ENCODE measurements around the gene POLR2F.

Gene POLR2F

DNA sequence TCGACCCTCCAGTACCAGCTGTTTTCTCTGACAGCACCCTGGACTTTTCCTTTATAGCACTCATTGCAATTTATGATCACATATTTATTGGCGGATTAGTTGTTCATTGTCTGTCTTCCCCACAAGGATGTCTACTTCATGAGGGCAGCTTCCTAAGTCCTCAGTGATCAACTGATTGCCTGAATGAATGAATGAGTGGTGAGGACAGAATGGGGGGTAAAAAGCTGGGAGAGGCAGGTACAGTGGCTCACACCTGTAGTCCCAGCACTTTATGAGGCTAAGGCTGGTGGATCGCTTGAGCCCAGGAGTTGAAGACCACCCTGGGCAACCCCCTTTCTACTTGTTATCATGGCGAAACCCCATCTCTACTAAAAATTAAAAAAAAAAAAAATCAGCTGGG is 42.0 kb downstream of the POLR2F start:
- no peak for DNase-seq (ENCODE audit: low read depth)
- TF ChIP-seq, protein P1, sequence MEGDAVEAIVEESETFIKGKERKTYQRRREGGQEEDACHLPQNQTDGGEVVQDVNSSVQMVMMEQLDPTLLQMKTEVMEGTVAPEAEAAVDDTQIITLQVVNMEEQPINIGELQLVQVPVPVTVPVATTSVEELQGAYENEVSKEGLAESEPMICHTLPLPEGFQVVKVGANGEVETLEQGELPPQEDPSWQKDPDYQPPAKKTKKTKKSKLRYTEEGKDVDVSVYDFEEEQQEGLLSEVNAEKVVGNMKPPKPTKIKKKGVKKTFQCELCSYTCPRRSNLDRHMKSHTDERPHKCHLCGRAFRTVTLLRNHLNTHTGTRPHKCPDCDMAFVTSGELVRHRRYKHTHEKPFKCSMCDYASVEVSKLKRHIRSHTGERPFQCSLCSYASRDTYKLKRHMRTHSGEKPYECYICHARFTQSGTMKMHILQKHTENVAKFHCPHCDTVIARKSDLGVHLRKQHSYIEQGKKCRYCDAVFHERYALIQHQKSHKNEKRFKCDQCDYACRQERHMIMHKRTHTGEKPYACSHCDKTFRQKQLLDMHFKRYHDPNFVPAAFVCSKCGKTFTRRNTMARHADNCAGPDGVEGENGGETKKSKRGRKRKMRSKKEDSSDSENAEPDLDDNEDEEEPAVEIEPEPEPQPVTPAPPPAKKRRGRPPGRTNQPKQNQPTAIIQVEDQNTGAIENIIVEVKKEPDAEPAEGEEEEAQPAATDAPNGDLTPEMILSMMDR (IDR thresholded peaks at IDR 0.05; ENCODE audit: control insufficient read depth, extremely low read depth, insufficient read depth), result no peak
- no peak overlapping the region for H3K4me3 ChIP-seq (ENCODE audit: low read depth, low read length)

DNA sequence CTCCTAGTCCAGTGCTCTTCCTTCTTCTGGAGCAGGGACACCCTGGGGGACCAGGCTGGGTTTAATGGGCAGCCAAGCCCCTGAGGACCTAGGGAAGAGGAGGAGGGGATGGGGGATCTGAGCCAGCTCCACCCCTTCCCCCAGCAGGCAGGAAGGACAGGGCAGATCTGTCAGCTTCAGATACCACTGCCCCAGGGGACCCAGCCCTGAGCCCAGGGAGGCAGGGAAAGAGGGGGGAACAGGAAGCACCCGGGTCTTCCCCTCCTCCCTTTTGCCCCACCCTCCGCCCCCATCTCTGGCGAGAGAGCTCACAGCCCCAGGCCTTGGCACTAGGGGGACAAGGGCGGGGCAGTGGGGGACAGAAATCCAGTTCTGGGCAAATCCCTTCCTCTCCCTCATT is 42.6 kb downstream of the POLR2F start:
- TF ChIP-seq, protein P1 (IDR thresholded peaks at IDR 0.05; ENCODE audit: control insufficient read depth, extremely low read depth, insufficient read depth), result no peak
- DNase-seq (ENCODE audit: low read depth), result no peak
- H3K4me3 ChIP-seq (ENCODE audit: low read depth, low read length), result no peak overlapping the region

DNA sequence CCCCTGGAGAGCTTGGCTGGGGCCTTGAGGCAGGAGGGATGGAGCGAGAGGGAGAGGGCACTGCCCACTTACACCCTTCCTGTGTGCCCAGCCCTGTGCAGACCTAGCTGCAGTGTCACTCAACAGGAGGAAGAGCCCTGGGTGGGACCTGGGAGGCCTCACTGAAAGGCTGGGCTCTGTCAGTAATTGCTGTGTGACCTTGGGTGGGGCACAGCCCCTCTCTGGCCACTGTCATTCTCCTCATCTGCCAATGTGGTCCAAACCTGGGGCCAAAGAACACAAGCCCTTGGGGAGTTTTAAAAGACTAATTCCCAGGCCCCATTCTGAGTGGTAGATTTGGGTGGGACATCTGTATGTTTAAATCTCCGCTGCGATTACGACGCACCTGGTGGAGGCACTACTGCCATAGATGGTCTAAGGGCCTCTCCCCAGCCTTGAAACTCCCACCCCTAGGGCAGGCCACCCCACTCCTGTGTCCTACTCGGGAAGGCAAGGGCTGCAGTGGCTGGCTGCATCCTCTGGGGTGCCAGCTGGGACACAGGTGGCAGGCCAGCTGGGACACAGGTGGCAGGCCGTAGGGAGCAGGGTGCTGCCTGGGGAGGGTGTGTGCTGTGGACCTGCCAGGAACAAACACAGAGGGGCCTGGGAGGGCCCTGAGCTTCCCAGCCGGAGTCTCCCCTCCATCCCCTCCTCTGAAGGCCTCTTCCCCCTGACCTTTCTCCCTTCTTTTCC is 43.2 kb downstream of the POLR2F start:
- DNase-seq (ENCODE audit: low read depth), result no peak
- TF ChIP-seq, protein P1 (IDR thresholded peaks at IDR 0.05; ENCODE audit: control insufficient read depth, extremely low read depth, insufficient read depth), result no peak
- no peak overlapping the region for H3K4me3 ChIP-seq (ENCODE audit: low read depth, low read length)

DNA sequence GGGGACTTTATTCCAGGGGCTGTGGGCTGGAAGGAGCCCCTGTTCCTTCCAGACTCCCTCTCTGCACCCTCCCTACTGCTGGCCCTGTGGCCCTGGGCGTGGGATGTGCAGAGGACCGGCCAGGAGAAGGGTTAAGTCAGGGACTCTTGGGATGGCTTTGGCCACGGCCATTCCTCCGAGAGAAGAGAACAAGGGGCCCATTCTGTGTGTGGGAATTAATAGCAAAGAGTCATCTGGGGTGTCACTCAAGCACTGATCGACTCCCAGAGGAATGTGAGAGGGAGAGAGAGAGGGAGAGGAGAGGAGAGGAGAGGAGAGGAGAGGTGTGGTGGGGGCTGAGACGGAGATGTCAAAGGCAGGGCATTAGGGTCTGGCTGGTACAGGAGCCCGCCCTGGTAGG is 45.0 kb downstream of the POLR2F start:
- H3K4me3 ChIP-seq (ENCODE audit: low read depth, low read length), result no peak overlapping the region
- TF ChIP-seq, protein P1 (IDR thresholded peaks at IDR 0.05; ENCODE audit: control insufficient read depth, extremely low read depth, insufficient read depth), result no peak
- no peak for DNase-seq (ENCODE audit: low read depth)

DNA sequence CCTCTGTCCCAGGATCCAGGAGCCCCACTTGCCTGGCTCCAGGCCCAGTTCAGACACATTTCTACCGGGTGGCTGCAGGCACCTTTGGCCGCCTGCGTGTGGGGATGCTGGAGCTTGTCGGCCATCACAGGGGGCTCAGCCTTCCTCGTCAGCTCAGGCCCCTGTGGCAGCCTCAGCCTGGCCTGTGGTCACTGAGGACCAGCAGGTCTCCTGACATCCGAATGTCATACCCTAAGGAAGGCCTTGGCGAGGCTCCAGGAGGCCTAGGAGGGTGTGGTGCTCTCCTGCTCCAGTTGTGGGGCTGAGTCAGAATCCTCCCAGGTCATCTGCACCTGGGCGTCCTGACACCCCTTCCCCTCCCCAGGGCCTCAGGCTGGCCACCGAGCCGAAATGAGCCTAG is 45.7 kb downstream of the POLR2F start:
- TF ChIP-seq, protein P1 (IDR thresholded peaks at IDR 0.05; ENCODE audit: control insufficient read depth, extremely low read depth, insufficient read depth), result no peak
- no peak overlapping the region for H3K4me3 ChIP-seq (ENCODE audit: low read depth, low read length)
- no peak for DNase-seq (ENCODE audit: low read depth)

DNA sequence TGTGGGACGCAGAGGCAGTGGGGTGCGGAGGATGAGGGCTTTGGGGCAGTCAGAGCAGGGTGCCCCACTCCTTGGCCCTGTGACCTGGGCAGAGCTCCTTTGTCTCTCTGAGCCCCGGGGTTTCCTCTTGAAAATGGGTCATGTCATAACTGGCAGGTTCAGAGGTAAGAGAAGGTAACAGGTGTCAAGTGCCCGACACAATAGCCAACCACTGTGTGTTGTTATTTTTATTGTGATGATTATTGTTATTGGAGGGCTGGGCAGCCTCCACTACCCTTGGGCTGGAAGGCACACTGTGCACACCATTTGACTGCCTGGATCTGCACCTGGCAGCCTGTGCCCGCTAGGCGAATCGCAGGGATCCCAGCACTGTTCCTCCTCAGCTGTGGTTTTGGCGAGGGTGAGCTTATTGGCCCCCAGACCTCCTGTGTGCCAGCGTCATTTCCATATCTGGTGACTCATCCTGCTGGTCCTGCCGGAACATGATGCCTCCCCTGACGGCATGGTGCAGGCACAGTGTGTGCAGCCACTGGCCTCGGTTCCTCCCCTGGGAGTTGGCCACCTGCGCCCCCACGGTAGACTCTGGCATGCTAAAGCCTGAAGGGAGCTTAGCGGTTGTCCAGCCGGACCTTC is 46.3 kb downstream of the POLR2F start:
- no peak for DNase-seq (ENCODE audit: low read depth)
- TF ChIP-seq, protein P1 (IDR thresholded peaks at IDR 0.05; ENCODE audit: control insufficient read depth, extremely low read depth, insufficient read depth), result no peak
- H3K4me3 ChIP-seq (ENCODE audit: low read depth, low read length), result no peak overlapping the region
